Sigmoid colon (tissue), 4 donors: Measurements from ENCODE around the gene CHMP4A.

Experiments used
- EP300 ChIP-seq, 4 donors: sonication (generic); formaldehyde crosslinking; IDR thresholded peaks; one replicate each; pipeline ENCODE4 v1.6.1; 2017; ENCODE audit warnings: antibody characterized with exemption in 4 of 4
- POLR2AphosphoS5 ChIP-seq, 4 donors: sonication (generic); formaldehyde crosslinking; IDR thresholded peaks; one replicate each; pipeline ENCODE4 v1.6.1; 2017; ENCODE audit warnings: antibody characterized with exemption in 4 of 4
- TF ChIP-seq, protein P1 (sequence below), 4 experiments: fragments of 450-650 bp in 3 of 4; fragments of 200-600 bp in 1 of 4; IDR thresholded peaks; one replicate each; pipeline ENCODE4 v1.5.1; 2016 to 2019; ENCODE audit warnings: antibody characterized with exemption in 4 of 4, mild to moderate bottlenecking in 3 of 4, moderate library complexity in 2 of 4

- TF ChIP-seq, protein P1, sequence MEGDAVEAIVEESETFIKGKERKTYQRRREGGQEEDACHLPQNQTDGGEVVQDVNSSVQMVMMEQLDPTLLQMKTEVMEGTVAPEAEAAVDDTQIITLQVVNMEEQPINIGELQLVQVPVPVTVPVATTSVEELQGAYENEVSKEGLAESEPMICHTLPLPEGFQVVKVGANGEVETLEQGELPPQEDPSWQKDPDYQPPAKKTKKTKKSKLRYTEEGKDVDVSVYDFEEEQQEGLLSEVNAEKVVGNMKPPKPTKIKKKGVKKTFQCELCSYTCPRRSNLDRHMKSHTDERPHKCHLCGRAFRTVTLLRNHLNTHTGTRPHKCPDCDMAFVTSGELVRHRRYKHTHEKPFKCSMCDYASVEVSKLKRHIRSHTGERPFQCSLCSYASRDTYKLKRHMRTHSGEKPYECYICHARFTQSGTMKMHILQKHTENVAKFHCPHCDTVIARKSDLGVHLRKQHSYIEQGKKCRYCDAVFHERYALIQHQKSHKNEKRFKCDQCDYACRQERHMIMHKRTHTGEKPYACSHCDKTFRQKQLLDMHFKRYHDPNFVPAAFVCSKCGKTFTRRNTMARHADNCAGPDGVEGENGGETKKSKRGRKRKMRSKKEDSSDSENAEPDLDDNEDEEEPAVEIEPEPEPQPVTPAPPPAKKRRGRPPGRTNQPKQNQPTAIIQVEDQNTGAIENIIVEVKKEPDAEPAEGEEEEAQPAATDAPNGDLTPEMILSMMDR (IDR thresholded peaks at IDR 0.05), result no peak
- TF ChIP-seq POLR2AphosphoS5 (IDR thresholded peaks at IDR 0.05), result no peak
- no peak for TF ChIP-seq EP300 (IDR thresholded peaks at IDR 0.05)
Measured at GRCh38 chr14:24198814-24199524, 14.3 kb downstream of the CHMP4A start.
